K562 (cell line): ENCODE results near the gene AGO1. TPM values are rescaled to one million over a fixed set of nuclear protein-coding genes. Genes with fewer than 3 reads are reported as not detected.

Experiments
- CAMTA2 ChIP-seq: fragments of 250-450 bp; sonication (Bioruptor Pico); conservative IDR thresholded peaks from 2 replicates; pipeline ENCODE4 v1.5.1; 2022
- CHD4 ChIP-seq: fragments of 200-600 bp; sonication (generic); IDR thresholded peaks from 3 replicates; pipeline ENCODE4 v1.6.1; 2012; ENCODE audit warnings: low read depth, mild to moderate bottlenecking, mixed read lengths, low read length, inconsistent platforms; ENCODE audit not compliant: insufficient read depth, insufficient replicate concordance, poor library complexity, severe bottlenecking
- CREB5 ChIP-seq: fragments of 250-450 bp; sonication (Bioruptor Pico); IDR thresholded peaks from 2 replicates; pipeline ENCODE4 v1.5.0; 2020; ENCODE audit warnings: mild to moderate bottlenecking
- EP400 ChIP-seq: fragments of 450-650 bp; IDR thresholded peaks from 2 replicates; pipeline ENCODE4 v1.6.1; 2017; ENCODE audit warnings: antibody characterized with exemption, mild to moderate bottlenecking, moderate library complexity
- EWSR1 ChIP-seq: fragments of 450-650 bp; IDR thresholded peaks from 2 replicates; pipeline ENCODE4 v1.6.1; 2018; ENCODE audit warnings: borderline replicate concordance, mild to moderate bottlenecking, low read depth, moderate library complexity; ENCODE audit not compliant: partially characterized antibody
- GTF2B ChIP-seq: IDR thresholded peaks from 2 replicates; pipeline ENCODE4 v1.6.1; 2011; ENCODE audit not compliant: insufficient read length; ENCODE audit errors: extremely low read depth
- HMBOX1 ChIP-seq: sonication (generic); IDR thresholded peaks from 2 replicates; pipeline ENCODE4 v1.6.1; 2016
- HMG20B ChIP-seq: fragments of 250-450 bp; sonication (Bioruptor Pico); IDR thresholded peaks from 2 replicates; pipeline ENCODE4 v1.5.0; 2021; ENCODE audit warnings: mild to moderate bottlenecking
- HNRNPH1 ChIP-seq: fragments of 200-400 bp; formaldehyde crosslinking; optimal IDR thresholded peaks from 2 replicates; pipeline ENCODE3; 2017; ENCODE audit warnings: low read depth, mild to moderate bottlenecking, low read length, moderate library complexity
- IRF9 ChIP-seq: fragments of 450-650 bp; IDR thresholded peaks from 2 replicates; pipeline ENCODE4 v1.6.1; 2016; ENCODE audit warnings: missing biosample characterization, missing genetic modification characterization
- KDM1A ChIP-seq, 2 experiments: fragments of 450-650 bp; IDR thresholded peaks; 2 replicates each; pipeline ENCODE4 v1.6.1; 2016; ENCODE audit warnings: mild to moderate bottlenecking in 2 of 2
- KDM2B ChIP-seq: fragments of 250-450 bp; sonication (Bioruptor Pico); IDR thresholded peaks from 2 replicates; pipeline ENCODE4 v1.8.0; 2021; ENCODE audit warnings: mild to moderate bottlenecking, moderate library complexity
- KLF13 ChIP-seq: fragments of 450-650 bp; IDR thresholded peaks from 2 replicates; pipeline ENCODE4 v1.6.1; 2016; ENCODE audit warnings: missing genetic modification characterization, low read depth, mild to moderate bottlenecking, missing compliant biosample characterization, moderate library complexity, borderline replicate concordance
- PHF8 ChIP-seq: fragments of 200-600 bp; sonication (generic); IDR thresholded peaks from 2 replicates; pipeline ENCODE4 v1.6.1; 2012; ENCODE audit warnings: mixed run types, mild to moderate bottlenecking, inconsistent platforms, low read length, moderate library complexity, borderline replicate concordance
- PTTG1 ChIP-seq: fragments of 450-650 bp; IDR thresholded peaks from 2 replicates; pipeline ENCODE4 v1.6.1; 2016; ENCODE audit warnings: low read depth, mild to moderate bottlenecking, missing genetic modification characterization, missing compliant biosample characterization
- RNF2 ChIP-seq: sonication (generic); IDR thresholded peaks from 2 replicates; pipeline ENCODE4 v1.6.1; 2016
- TGIF2 ChIP-seq: sonication (generic); formaldehyde crosslinking; IDR thresholded peaks from 2 replicates; pipeline ENCODE4 v1.8.1; 2022; ENCODE audit warnings: mild to moderate bottlenecking, missing genetic modification reagents, moderate library complexity
- THAP7 ChIP-seq: fragments of 250-450 bp; sonication (Bioruptor Pico); IDR thresholded peaks from 2 replicates; pipeline ENCODE4 v1.5.0; 2021
- TRIM24 ChIP-seq, 2 experiments: fragments of 450-650 bp; IDR thresholded peaks; 2 replicates each; pipeline ENCODE4 v1.6.1; 2016
- ZBTB17 ChIP-seq: fragments of 450-650 bp; formaldehyde crosslinking; IDR thresholded peaks from 2 replicates; pipeline ENCODE4 v1.4.0; 2020; ENCODE audit warnings: mild to moderate bottlenecking
- ZBTB7A ChIP-seq: IDR thresholded peaks from 2 replicates; pipeline ENCODE4 v1.6.1; 2011; ENCODE audit warnings: low read depth, mild to moderate bottlenecking, low read length, moderate library complexity, borderline replicate concordance; ENCODE audit not compliant: control insufficient read depth
- ZNF12 ChIP-seq: sonication (generic); formaldehyde crosslinking; IDR thresholded peaks from 2 replicates; pipeline ENCODE4 v1.4.0; 2020; ENCODE audit warnings: mild to moderate bottlenecking, missing genetic modification reagents
- ZNF239 ChIP-seq: fragments of 250-450 bp; sonication (Bioruptor Pico); IDR thresholded peaks from 2 replicates; pipeline ENCODE4 v1.4.0; 2020; ENCODE audit warnings: mild to moderate bottlenecking
- ZNF584 ChIP-seq: fragments of 200-800 bp; sonication (Bioruptor generic); IDR thresholded peaks from 2 replicates; pipeline ENCODE4 v1.6.1; 2016; ENCODE audit warnings: low read depth, mild to moderate bottlenecking, missing genetic modification characterization, missing compliant biosample characterization
- ZNF76 ChIP-seq: fragments of 250-450 bp; sonication (Bioruptor Pico); IDR thresholded peaks from 2 replicates; pipeline ENCODE4 v1.4.0; 2020; ENCODE audit warnings: mild to moderate bottlenecking, moderate library complexity, borderline replicate concordance
- polyA plus RNA-seq, 8 experiments: library from polyadenylated mRNA; depleted of rRNA in 4 of 8; stranded (reverse) in 5 of 8; unstranded in 3 of 8; fragments of >200 nt; fragmentation: Nextera tagmentation in 2 of 8; fragmentation: Illumina TruSeq in 1 of 8; extraction: Ambion mirVana in 2 of 8; extraction: Trizol in 1 of 8; gene quantifications; 2 replicates each; pipeline versions ENCODE4 v1.2.1 to v1.2.3, GENCODE V29; 2011 to 2014; ENCODE audit warnings: inconsistent platforms in 1 of 8, missing spikeins in 1 of 8
- total RNA-seq, 7 experiments: library from RNA; depleted of rRNA in 6 of 7; stranded (reverse); fragments of >200 nt in 6 of 7; fragmentation: Illumina TruSeq in 2 of 7; extraction: Trizol in 2 of 7; gene quantifications; 2 replicates each; pipeline versions ENCODE4 v1.2.1 to v1.2.3, GENCODE V29; 2011 to 2021; ENCODE audit warnings: low replicate concordance in 1 of 7

AGO1 gene
- total and polyA plus RNA-seq, 9 of the 15 experiments (the other 6 are each of a cell fraction or from before 2014, with no cell fraction given) = 7.3 to 64.2 (median 26.0) TPM

- TF ChIP-seq THAP7 (CRISPR knock-in tag) = no peak
- no peak for TF ChIP-seq KDM2B (CRISPR knock-in tag)
- peak; percentile 37; the same call in 1 of the 2 replicates for TF ChIP-seq RNF2
- no peak for TF ChIP-seq GTF2B
- no peak for TF ChIP-seq HMBOX1
- no peak for TF ChIP-seq HNRNPH1
- no peak for TF ChIP-seq HMG20B (CRISPR knock-in tag)
- TF ChIP-seq ZNF584 (CRISPR knock-in tag) = no peak
- no peak for TF ChIP-seq CREB5 (CRISPR knock-in tag)
- no peak for TF ChIP-seq EWSR1
- no peak for TF ChIP-seq ZNF12 (CRISPR knock-in tag)
- TF ChIP-seq TRIM24 (IDR thresholded peaks at IDR 0.05) = no peak
- TF ChIP-seq KDM1A (IDR thresholded peaks at IDR 0.05) = no peak
- TF ChIP-seq EP400 = no peak
- peak; percentile 87; the same call in 1 of the 2 replicates for TF ChIP-seq PHF8
- TF ChIP-seq IRF9 (tag) = no peak
- TF ChIP-seq TGIF2 = no peak
- no peak for TF ChIP-seq PTTG1 (tag)
- no peak for TF ChIP-seq ZBTB17 (CRISPR knock-in tag)
- TF ChIP-seq ZBTB7A = peak; percentile 90; the same call in 1 of the 2 replicates
- TF ChIP-seq ZNF76 = no peak
- TF ChIP-seq CAMTA2 (CRISPR knock-in tag) = no peak
- TF ChIP-seq KLF13 (tag) = peak; percentile 78
- TF ChIP-seq ZNF239 = 0 out of 2 replicates have a peak, but pooled peaks have one; percentile 26
- TF ChIP-seq CHD4 = no peak
Observed at GRCh38 chr1:35882945-35883634, at the start of gene AGO1 (continued).
